K562 (cell line): Measurements from ENCODE around the gene AGPAT4. TPM values are rescaled to one million over a fixed set of nuclear protein-coding genes. Genes with fewer than 3 reads are reported as not detected.

ENCODE experiments used
- ARID1B ChIP-seq: fragments of 450-650 bp; IDR thresholded peaks from 2 replicates; pipeline ENCODE4 v1.6.1; 2016; ENCODE audit warnings: antibody characterized with exemption, mild to moderate bottlenecking, inconsistent platforms
- CBFA2T2 ChIP-seq: fragments of 450-650 bp; conservative IDR thresholded peaks from 2 replicates; pipeline ENCODE4 v1.6.1; 2017; ENCODE audit warnings: mild to moderate bottlenecking
- EGR1 ChIP-seq: fragments of 450-650 bp; conservative IDR thresholded peaks from 2 replicates; pipeline ENCODE4 v1.6.1; 2017; ENCODE audit warnings: mild to moderate bottlenecking
- EWSR1 ChIP-seq: fragments of 450-650 bp; IDR thresholded peaks from 2 replicates; pipeline ENCODE4 v1.6.1; 2018; ENCODE audit warnings: borderline replicate concordance, mild to moderate bottlenecking, low read depth, moderate library complexity; ENCODE audit not compliant: partially characterized antibody
- FOSL1 ChIP-seq: fragments of 200-800 bp; sonication (Bioruptor generic); conservative IDR thresholded peaks from 2 replicates; pipeline ENCODE4 v1.6.1; 2016; ENCODE audit warnings: missing genetic modification characterization, missing compliant biosample characterization
- HLTF ChIP-seq: fragments of 450-650 bp; IDR thresholded peaks from 2 replicates; pipeline ENCODE4 v1.6.1; 2016
- JUNB ChIP-seq: fragments of 450-650 bp; formaldehyde crosslinking; conservative IDR thresholded peaks from 2 replicates; pipeline ENCODE4 v1.4.0; 2020; ENCODE audit warnings: mild to moderate bottlenecking
- KDM1A ChIP-seq, 2 experiments: fragments of 450-650 bp; IDR thresholded peaks; 2 replicates each; pipeline ENCODE4 v1.6.1; 2016; ENCODE audit warnings: mild to moderate bottlenecking in 2 of 2
- KLF6 ChIP-seq: fragments of 250-450 bp; sonication (Bioruptor Pico); IDR thresholded peaks from 2 replicates; pipeline ENCODE4 v1.4.0; 2020; ENCODE audit warnings: mild to moderate bottlenecking, moderate library complexity, borderline replicate concordance
- L3MBTL2 ChIP-seq: fragments of 450-650 bp; IDR thresholded peaks from 2 replicates; pipeline ENCODE4 v1.6.1; 2016; ENCODE audit warnings: mild to moderate bottlenecking, moderate library complexity
- MTF1 ChIP-seq: fragments of 250-450 bp; sonication (Bioruptor Pico); IDR thresholded peaks from 2 replicates; pipeline ENCODE4 v1.9.0; 2021; ENCODE audit warnings: moderate library complexity, mild to moderate bottlenecking, inconsistent platforms, borderline replicate concordance
- SAFB2 ChIP-seq: fragments of 200-400 bp; formaldehyde crosslinking; IDR thresholded peaks from 2 replicates; pipeline ENCODE4 v1.6.1; 2018; ENCODE audit warnings: borderline replicate concordance, low read length, low read depth, moderate library complexity; ENCODE audit not compliant: severe bottlenecking
- SIN3A ChIP-seq, 2 experiments: fragments of 150-350 bp in 1 of 2; IDR thresholded peaks; 2 replicates each; pipeline ENCODE4 v1.6.1; 2011 to 2016; ENCODE audit warnings: borderline replicate concordance in 2 of 2, low read depth in 2 of 2, low read length in 2 of 2, mild to moderate bottlenecking in 2 of 2, moderate library complexity in 2 of 2; ENCODE audit not compliant: control insufficient read depth in 1 of 2
- SPI1 ChIP-seq: IDR thresholded peaks from 2 replicates; pipeline ENCODE4 v1.6.1; 2011; ENCODE audit warnings: low read depth, low read length, control low read depth, borderline replicate concordance
- SRSF1 ChIP-seq: fragments of 200-400 bp; formaldehyde crosslinking; IDR thresholded peaks from 2 replicates; pipeline ENCODE4 v1.6.1; 2017; ENCODE audit warnings: mild to moderate bottlenecking, low read depth, low read length, moderate library complexity
- SRSF7 ChIP-seq: fragments of 200-400 bp; formaldehyde crosslinking; optimal IDR thresholded peaks from 2 replicates; pipeline ENCODE3; 2017; ENCODE audit warnings: mild to moderate bottlenecking, low read depth, low read length
- TCF7L2 ChIP-seq: fragments of 150-350 bp; IDR thresholded peaks from 2 replicates; pipeline ENCODE4 v1.6.1; 2016; ENCODE audit warnings: low read depth, mild to moderate bottlenecking, low read length, moderate library complexity
- TFAM ChIP-seq: fragments of 250-450 bp; sonication (Bioruptor Pico); conservative IDR thresholded peaks from 2 replicates; pipeline ENCODE4 v1.5.0; 2021; ENCODE audit warnings: mild to moderate bottlenecking, moderate library complexity
- USF2 ChIP-seq: sonication (generic); formaldehyde crosslinking; IDR thresholded peaks from 2 replicates; pipeline ENCODE4 v1.5.0; 2020; ENCODE audit warnings: missing genetic modification reagents
- ZBTB33 ChIP-seq: sonication (generic); formaldehyde crosslinking; IDR thresholded peaks from 2 replicates; pipeline ENCODE4 v1.8.1; 2023; ENCODE audit warnings: mild to moderate bottlenecking, missing genetic modification reagents
- ZNF133 ChIP-seq: fragments of 250-450 bp; sonication (Bioruptor Pico); IDR thresholded peaks from 2 replicates; pipeline ENCODE4 v1.4.0; 2020; ENCODE audit warnings: mild to moderate bottlenecking
- ZNF184 ChIP-seq: sonication (generic); formaldehyde crosslinking; IDR thresholded peaks from 2 replicates; pipeline ENCODE4 v1.5.0; 2020; ENCODE audit warnings: missing genetic modification reagents
- ZNF217 ChIP-seq: sonication (generic); formaldehyde crosslinking; IDR thresholded peaks from 2 replicates; pipeline ENCODE4 v1.8.0; 2022; ENCODE audit warnings: mild to moderate bottlenecking, missing genetic modification reagents
- ZNF518B ChIP-seq: fragments of 250-450 bp; sonication (Bioruptor Pico); IDR thresholded peaks from 2 replicates; pipeline ENCODE4 v1.5.0; 2021; ENCODE audit warnings: mild to moderate bottlenecking, moderate library complexity
- polyA plus RNA-seq, 8 experiments: library from polyadenylated mRNA; depleted of rRNA in 4 of 8; stranded (reverse) in 5 of 8; unstranded in 3 of 8; fragments of >200 nt; fragmentation: Nextera tagmentation in 2 of 8; fragmentation: Illumina TruSeq in 1 of 8; extraction: Ambion mirVana in 2 of 8; extraction: Trizol in 1 of 8; gene quantifications; 2 replicates each; pipeline versions ENCODE4 v1.2.1 to v1.2.3, GENCODE V29; 2011 to 2014; ENCODE audit warnings: inconsistent platforms in 1 of 8, missing spikeins in 1 of 8
- total RNA-seq, 7 experiments: library from RNA; depleted of rRNA in 6 of 7; stranded (reverse); fragments of >200 nt in 6 of 7; fragmentation: Illumina TruSeq in 2 of 7; extraction: Trizol in 2 of 7; gene quantifications; 2 replicates each; pipeline versions ENCODE4 v1.2.1 to v1.2.3, GENCODE V29; 2011 to 2021; ENCODE audit warnings: low replicate concordance in 1 of 7

Gene AGPAT4
- total and polyA plus RNA-seq, 9 of the 15 experiments (the other 6 are each of a cell fraction or from before 2014, with no cell fraction given) = 2.2 to 15.0 (median 5.7) TPM

- no peak for TF ChIP-seq KLF6 (CRISPR knock-in tag)
- TF ChIP-seq TFAM (CRISPR knock-in tag) = no peak
- TF ChIP-seq SAFB2 = no peak
- TF ChIP-seq USF2 (CRISPR knock-in tag) = no peak
- TF ChIP-seq CBFA2T2 = no peak
- TF ChIP-seq SRSF7 = no peak
- TF ChIP-seq L3MBTL2 = 0 out of 2 replicates have a peak, but pooled peaks have one; percentile 14
- TF ChIP-seq TCF7L2 = no peak
- TF ChIP-seq FOSL1 (tag) = peak; percentile 53
- TF ChIP-seq ZNF217 (CRISPR knock-in tag) = no peak
- no peak for TF ChIP-seq ZBTB33
- TF ChIP-seq JUNB (CRISPR knock-in tag) = no peak
- TF ChIP-seq ARID1B = no peak
- 0 out of 2 replicates have a peak, but pooled peaks have one; percentile 29 for TF ChIP-seq SPI1
- no peak for TF ChIP-seq SIN3A (IDR thresholded peaks at IDR 0.05; ENCODE audit: borderline replicate concordance in 2 of 2, control insufficient read depth in 1 of 2, low read depth in 2 of 2, low read length in 2 of 2)
- TF ChIP-seq ZNF133 (CRISPR knock-in tag) = no peak
- no peak for TF ChIP-seq SRSF1
- no peak for TF ChIP-seq ZNF184 (CRISPR knock-in tag)
- peak in 1 of 2 experiments; percentile 55; a peak in 2 of 4 replicates for TF ChIP-seq KDM1A (IDR thresholded peaks at IDR 0.05)
- TF ChIP-seq MTF1 (CRISPR knock-in tag) = no peak
- TF ChIP-seq ZNF518B (CRISPR knock-in tag) = no peak
- no peak for TF ChIP-seq EWSR1
- 0 out of 2 replicates have a peak, but pooled peaks have one; percentile 26 for TF ChIP-seq HLTF
- peak; percentile 44; the same call in 1 of the 2 replicates for TF ChIP-seq EGR1
Observed at GRCh38 chr6:161186173-161186769, 87.6 kb downstream of the AGPAT4 start (continued).
